ENCODE data around the gene NFE2L2. TPM values are rescaled to one million over a fixed set of nuclear protein-coding genes. Genes with fewer than 3 reads are reported as not detected.

NFE2L2 gene
- total RNA-seq, 1 donor from 2014 or later, result 32.3 TPM

DNA sequence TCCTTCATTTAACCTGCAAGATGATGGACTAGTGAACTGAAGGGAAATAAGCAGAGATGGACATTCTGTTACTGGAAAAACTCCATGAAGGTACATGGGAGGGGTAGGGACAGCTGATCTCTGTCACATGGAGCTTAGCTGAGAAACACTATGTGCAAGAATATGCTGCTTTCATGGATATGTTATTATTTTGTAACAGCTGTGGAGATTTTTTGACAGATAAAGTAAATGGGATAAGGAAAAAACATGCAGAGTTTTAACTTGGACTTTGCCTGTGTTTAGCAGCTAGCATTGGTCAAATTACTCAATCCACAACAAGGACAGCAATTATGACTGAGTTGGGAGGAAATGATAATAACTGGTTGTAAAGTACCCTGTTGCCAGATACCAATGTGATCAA, 80.7 kb downstream of the NFE2L2 start:
- H3K27me3 Mint-ChIP-seq (ENCODE audit: low read depth), result no peaks in the 10 kb centered on the region
- H3K4me3 Mint-ChIP-seq, result no peak overlapping the region
- no peaks in the 10 kb centered on the region for H3K9me3 Mint-ChIP-seq
- TF ChIP-seq, protein P1, sequence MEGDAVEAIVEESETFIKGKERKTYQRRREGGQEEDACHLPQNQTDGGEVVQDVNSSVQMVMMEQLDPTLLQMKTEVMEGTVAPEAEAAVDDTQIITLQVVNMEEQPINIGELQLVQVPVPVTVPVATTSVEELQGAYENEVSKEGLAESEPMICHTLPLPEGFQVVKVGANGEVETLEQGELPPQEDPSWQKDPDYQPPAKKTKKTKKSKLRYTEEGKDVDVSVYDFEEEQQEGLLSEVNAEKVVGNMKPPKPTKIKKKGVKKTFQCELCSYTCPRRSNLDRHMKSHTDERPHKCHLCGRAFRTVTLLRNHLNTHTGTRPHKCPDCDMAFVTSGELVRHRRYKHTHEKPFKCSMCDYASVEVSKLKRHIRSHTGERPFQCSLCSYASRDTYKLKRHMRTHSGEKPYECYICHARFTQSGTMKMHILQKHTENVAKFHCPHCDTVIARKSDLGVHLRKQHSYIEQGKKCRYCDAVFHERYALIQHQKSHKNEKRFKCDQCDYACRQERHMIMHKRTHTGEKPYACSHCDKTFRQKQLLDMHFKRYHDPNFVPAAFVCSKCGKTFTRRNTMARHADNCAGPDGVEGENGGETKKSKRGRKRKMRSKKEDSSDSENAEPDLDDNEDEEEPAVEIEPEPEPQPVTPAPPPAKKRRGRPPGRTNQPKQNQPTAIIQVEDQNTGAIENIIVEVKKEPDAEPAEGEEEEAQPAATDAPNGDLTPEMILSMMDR (conservative IDR thresholded peaks at IDR 0.05), result no peak
- DNase-seq (ENCODE audit: low read depth, low spot score), result no peak
- peaks cover 8% of the 10 kb centered on the region for H3K4me1 Mint-ChIP-seq
- no peak overlapping the region for H3K27ac Mint-ChIP-seq (ENCODE audit: unreplicated experiment)
- no peaks in the 10 kb centered on the region for H3K36me3 Mint-ChIP-seq (ENCODE audit: low read depth)

Small RNA genes within 50 kb of the gene (microRNA-seq; reads per million reads assigned to microRNA genes)
- gene MIR3128 (not detected), gene MIR6512 (not detected)

Other genes starting within 250 kb of the NFE2L2 start
- 397 and 416 TPM in 2 replicates for gene HNRNPA3, start 51.9 kb downstream of the NFE2L2 start, total RNA-seq
- gene AGPS, start 128.0 kb upstream of the NFE2L2 start, total RNA-seq, result 49.3 and 51.5 TPM in 2 replicates